NCI-H526 (cell line): ENCODE data around the gene MRPL55.
"Not testable (repeated sequence)": the region's sequence is repeated elsewhere in the genome, so short reads cannot be mapped to it uniquely, and the experiment has no call there.

Experiments used
- DNase-seq, 2 experiments: peaks; one replicate each; lab custom pipeline; 2025; lab: John Stamatoyannopoulos, UW

MRPL55 gene

DNA sequence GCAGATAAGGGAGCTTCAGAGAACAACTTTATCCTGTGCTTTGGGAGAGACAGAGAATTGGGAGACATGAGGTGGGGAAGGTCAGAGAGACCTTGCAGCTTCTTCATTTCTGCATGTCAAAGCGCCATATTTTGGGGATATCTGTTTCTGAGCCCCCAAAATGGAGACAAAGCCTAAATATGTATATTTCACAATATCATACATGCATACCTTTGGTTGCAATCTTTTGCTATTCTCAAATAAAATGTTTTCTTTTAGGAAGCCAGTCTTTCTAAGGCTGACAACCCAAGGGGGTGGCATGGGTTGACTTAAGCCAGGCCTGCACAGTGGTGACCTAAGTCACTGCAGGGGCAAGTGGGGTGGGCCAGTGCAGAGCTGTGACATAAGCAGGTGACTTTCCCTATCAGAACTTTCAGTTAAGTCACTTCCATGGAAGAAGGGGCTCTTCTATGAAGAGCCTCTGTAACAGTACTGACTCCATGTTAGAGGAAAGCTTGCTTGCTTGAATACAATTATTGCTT is 13.9 kb upstream of the MRPL55 start:
- no peak for DNase-seq

DNA sequence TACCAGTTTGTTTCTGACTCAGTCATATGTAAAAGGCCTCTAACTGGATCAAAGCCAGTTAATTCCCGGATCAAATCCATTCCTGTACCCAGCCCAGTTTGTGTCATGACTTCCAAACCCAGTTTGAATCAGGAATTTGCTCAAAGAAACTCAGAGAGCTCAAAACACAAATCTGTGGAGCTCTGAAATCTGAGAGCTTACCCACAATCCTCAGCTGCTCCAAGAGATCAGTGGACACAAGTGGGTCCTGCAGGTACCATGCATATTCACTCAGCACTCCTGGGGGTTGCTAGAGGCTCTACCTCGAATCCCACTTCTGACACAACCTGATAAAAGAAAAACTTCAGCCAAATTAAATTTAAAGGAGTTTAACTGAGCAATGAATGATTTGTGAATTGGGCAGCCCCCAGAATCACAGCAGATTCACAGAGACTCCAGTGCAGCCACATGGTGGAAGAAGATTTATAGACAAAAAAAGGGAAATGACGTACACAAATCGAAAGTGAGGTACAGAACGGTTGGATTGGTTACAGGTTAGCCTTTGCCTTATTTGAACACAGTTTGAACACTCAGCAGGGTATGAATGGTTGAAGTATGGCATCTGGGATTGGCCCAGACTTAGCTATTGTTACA is 11.9 kb upstream of the MRPL55 start:
- DNase-seq, result no peak

DNA sequence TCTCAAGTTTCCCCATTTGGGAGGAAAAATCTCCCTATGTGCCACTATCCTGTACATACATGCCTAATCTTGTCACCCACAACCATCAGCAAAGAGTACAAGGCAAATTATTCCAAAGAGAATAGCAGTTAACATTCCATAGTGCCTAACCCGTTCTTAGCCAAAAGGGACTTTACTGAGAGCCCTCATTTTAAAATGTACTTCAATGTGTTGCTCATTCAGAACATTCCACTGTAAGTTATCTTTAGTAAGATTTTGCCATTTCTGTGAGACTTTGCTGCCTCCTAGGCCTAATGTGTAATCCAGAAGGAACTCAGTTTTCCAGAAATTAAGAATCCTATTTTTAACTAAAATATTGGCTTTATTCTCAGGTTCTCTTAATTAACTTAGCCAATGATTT is 11.3 kb upstream of the MRPL55 start:
- no peak for DNase-seq

DNA sequence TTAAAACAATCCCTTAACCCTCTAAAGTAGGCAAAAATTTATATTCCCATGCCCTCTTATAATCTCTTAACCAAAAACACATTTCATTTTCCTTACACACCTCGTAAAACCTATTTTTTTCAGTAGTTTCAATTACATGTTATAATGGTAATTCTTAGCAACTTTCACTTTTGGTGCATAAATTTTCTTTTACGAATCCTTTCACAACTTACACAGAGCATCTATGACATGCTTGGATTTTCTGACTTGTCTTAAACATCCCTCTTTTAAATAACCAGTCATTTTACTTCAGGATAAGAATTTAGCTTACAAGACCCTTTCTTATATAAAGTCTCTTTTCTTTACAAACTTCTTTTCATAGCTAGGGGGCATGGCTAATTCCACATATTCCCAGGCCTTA is 8.9 kb upstream of the MRPL55 start:
- no peak for DNase-seq

DNA sequence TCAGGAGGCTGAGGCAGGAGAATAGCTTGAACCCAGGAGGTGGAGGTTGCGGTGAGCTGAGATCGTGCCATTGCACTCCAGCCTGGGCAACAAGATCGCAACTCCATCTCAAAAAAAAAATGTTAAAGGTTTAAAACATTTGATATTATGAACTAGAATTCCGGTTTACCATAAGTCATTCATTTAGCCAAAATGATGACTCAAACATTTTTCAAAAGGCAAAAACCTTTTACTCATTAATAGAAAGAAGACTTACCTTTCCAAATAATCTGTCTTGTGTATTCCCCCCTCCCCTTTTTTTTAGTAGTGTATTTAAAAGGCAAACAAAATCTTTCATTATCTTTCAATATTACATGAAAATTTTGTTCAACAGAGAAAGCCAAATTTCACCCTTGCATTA is 8.2 kb upstream of the MRPL55 start:
- DNase-seq, result no peak

GRCh38 chr1:228114827-228115226 is 5.7 kb upstream of the MRPL55 start:
- no peak for DNase-seq

DNA sequence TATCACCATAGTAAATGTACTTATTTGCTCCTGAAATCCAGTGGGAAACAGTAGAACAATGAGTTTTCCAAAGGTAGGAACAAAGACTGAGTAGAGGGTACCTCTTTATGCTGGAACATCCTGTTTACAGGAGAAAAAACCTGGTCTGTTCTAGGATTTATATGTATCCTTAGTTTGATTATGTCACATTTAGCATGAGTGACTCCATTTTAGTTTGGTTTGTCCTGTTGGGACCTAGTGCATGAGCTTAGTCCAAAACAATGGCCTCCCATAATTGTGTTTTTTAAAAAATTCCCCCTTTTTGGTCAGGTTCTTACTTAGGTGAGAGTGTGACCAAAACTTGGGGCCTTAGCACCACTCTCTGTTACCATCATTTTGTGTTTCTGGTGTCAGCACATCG is 3.5 kb upstream of the MRPL55 start:
- DNase-seq, result no peak

- no peak for DNase-seq
Observed at GRCh38 chr1:228112167-228112566, 3.1 kb upstream of the MRPL55 start.

- not testable (repeated sequence) for DNase-seq
Observed at GRCh38 chr1:228111315-228111714, 2.2 kb upstream of the MRPL55 start.

- DNase-seq, result no peak
Observed at GRCh38 chr1:228110556-228110955, 1.5 kb upstream of the MRPL55 start.

DNA sequence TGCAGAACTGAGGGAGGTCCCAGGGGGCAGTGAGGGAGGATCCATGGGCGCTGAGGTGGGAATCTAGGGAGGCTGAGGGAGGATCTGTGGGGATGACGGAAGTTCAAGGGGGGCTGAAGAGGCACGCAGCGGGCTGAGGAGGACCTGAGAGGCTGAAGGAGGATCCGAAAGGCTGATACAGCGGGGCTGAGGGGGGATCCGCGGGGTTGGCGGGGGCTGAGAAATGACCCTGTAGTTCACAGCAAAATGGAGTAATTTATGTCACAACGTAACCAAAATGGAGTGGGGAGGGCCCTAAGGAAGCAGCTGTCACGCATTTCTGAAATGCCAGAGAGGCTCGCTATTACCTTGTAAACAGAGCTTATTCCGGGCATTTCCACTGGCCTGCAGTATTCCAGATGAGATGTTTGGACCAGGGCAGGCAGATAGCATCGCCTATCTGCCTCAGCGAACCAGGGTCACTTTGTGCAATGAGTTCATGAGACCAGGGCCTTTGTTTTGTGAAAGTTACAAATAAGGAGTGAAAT is 926 bp upstream of the MRPL55 start:
- no peak for DNase-seq

DNA sequence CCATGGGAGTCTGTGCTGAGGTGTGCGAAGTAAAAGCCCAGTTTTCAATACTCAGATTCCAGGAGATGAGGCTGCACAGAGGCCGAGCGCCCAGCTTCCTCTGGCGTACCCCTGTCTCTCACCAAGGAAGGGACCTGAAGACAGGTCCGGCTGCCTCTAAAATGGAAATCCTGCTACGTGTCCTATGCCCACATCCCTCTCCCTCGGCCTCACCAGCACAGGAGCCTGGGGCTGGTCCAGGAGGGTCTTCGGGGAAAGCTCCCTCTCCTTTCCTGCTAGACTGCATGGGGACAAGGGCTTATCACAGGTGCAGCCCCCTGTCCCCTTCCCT is 392 bp downstream of the MRPL55 start:
- no peak for DNase-seq

GRCh38 chr1:228108055-228108690 is 926 bp downstream of the MRPL55 start:
- DNase-seq, result no peak

- no peak for DNase-seq
Observed at GRCh38 chr1:228107636-228108035, 1.5 kb downstream of the MRPL55 start.

DNA sequence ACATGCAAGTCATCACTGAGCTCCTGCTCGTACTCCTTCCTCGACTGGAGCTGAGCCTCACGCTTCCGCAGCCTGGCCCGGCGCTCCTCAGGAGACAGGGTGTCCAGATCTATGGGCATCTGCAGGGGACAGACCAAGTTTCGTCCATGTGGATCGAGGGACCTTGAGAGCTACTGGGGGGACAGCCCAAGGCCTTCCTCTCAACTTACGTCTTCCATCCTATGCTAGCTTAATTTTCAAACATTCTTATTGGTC is 2.4 kb downstream of the MRPL55 start:
- DNase-seq, result no peak

GRCh38 chr1:228105996-228106799 is 2.9 kb downstream of the MRPL55 start:
- DNase-seq, result no peak

GRCh38 chr1:228105270-228105995 is 3.7 kb downstream of the MRPL55 start:
- no peak for DNase-seq

- no peak for DNase-seq
Observed at GRCh38 chr1:228104526-228105269, 4.4 kb downstream of the MRPL55 start.

GRCh38 chr1:228102791-228103620 is 6.1 kb downstream of the MRPL55 start, which contains the start of gene C1orf35:
TSS of gene C1orf35 (minus strand) at chr1:228103325. CDS start at chr1:228103227, 98 bp downstream.
- DNase-seq, result peak; percentile 32 to 94

DNA sequence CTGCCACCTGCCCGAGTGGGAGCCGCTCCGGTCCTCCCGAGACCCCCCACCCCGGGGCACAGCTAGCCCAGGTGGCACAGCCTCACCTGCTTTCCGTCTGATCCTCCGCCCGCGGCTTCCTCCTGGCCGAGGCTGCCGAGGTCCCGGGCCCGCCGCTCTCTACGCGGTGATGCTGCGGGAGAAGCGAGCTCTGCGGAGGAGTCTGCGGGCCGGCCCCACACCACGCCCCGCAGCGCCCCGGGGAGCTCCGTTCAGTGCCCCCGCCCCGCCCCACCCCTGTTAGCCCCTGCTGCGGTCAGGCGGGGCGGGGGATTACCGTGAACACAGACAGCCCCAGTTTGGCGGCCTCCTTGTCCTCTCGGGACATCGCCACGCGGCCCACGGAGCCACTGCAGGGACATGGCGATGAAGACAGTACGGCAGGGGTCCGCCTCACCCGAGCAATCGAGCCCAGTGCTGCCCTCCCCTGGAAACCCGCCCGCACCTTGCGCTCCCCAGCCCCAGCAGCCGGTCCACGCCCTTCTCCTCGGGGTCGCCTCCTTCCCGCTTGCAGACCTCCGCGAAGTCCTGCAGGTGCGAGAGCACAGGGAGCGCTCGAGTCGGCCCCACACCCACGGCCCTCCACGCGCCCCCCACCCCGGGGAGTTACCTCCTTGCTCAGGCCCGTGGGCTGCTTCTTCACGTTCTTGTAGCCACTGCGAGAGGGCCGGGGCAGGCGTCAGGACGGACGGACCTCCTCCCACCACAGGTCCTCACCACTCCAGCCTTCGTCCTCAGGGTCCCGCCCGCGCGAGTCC is 6.9 kb downstream of the MRPL55 start:
- peak in 1 of 2 experiments; percentile 40 for DNase-seq
